GM21529 (cell line): ENCODE results near the gene FANCB.

Source experiments
- ATAC-seq: cut with Tn5 transposase; IDR thresholded peaks from one replicate; pipeline ENCODE4 v1.9.1; 2021; ENCODE audit not compliant: unreplicated experiment

Gene FANCB

DNA sequence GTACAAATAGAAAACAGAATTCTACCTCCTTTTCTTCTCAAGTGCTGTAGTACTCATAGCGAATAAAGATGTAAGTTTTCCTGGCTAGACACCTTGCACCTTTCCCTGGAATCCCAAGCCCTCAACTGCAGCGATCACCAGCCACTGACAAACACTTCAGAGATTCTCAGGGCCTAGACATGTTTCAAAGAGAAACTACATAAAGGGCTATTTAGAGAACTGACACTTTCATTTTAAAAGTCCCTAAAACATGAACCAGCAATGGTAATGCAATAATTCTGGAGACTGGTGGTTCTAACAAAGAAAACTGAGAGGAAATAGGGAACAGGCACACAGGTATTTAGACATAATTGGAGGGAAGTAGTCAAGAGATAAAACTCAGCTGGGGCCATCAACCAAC lies 35.7 kb downstream of the FANCB start:
- no peak for ATAC-seq

- no peak for ATAC-seq
Observed at GRCh38 chrX:14832586-14832985, 40.3 kb downstream of the FANCB start.

GRCh38 chrX:14832151-14832550 lies 40.7 kb downstream of the FANCB start:
- no peak for ATAC-seq

DNA sequence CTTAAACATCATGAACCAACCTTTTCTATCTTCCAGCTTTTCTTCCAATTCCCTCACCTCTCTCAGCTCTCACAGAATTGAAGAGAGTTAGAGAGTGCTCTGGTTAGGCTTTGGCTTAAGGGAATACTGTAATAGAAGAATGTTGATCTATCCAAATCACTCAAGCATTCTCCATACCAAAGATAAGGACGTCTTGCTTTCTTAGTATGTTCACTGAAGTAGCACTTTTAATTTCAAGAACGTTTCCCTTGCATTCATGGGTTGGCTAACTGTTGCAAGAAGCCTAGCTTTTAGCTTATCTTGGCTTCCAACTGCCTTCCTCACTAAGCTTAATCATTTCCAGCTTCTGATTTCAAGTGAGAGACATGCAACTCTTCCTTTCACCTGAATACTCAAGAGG lies 43.2 kb downstream of the FANCB start:
- ATAC-seq, result no peak

- no peak for ATAC-seq
Observed at GRCh38 chrX:14826319-14826718, 46.5 kb downstream of the FANCB start.

- no peak for ATAC-seq
Observed at GRCh38 chrX:14825851-14826250, 47.0 kb downstream of the FANCB start.

- no peak for ATAC-seq
Observed at GRCh38 chrX:14819769-14820168, 53.1 kb downstream of the FANCB start.

DNA sequence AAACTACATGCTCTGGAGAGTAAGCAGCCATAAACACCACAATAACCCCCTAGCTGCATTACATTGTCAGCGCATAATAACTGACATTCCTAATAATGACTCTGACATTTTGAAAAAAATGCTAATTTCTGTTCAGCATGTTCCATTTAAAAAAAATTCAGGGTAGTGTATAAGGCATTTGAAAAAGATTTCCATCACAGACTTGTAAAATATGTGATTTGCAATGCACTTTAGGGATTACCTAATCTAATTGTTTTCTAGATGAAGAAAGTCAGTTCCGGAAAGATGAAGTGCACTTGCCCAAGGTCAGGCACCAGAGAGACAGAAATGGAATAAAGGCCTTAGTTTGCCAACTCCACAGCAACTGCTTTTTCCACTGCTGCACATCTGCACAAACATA lies 55.3 kb downstream of the FANCB start:
- no peak for ATAC-seq

DNA sequence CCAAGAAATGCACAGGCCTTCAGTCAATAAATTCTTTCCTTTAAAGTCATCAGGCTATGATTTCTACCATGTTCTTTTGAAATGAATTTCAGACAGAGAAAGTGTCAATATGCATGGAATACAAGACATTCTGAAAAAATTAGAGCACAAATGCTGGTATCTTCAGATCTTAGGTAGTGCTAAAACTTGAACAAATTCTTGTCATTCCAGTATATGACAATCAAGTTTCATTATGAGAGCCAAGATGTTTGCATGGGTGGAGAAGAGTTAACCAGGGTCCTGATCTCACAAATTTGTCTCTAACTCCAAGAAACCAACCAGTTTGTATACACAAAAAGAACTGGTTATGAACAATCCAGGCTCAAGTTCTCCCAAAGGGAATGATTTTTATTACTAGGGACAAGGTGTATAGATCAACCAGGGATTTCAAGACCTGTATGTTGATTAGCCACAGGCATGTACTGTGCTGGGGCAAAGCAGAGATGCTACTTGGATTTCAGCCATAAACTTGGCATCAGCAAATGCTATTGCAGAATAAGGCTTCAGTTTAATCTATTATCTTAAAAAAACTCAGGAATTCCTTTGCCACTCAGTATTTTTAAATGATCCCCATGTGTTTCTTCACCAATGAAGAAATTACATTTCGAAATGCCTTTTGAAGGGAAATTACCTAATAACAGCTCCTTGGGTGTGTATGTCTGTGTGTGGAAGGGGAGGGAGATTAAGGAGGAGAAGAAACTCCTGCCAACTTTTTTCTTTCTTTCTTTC lies 69.7 kb downstream of the FANCB start:
- ATAC-seq, result no peak

DNA sequence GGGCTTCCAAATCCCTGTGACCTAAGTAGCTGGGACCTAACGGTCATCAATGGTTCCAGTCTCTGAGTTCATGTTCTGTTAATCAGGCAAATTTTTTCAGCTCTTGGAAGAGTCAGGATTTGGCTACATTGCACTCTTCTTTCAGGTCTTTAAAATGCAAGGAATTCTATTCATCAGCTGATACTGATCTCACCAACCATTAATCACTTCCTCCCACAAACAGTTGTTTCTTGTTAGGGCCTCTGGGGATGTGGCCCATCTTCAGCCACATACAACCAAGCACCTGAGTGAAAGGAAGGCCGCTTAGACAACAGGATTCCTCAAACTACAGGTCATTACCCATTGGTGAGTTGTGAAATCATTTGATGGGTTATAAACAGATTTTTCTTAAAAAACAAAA lies 71.7 kb downstream of the FANCB start:
- ATAC-seq, result no peak

GRCh38 chrX:14798805-14799397 lies 74.0 kb downstream of the FANCB start:
- no peak for ATAC-seq
